Mesothelial cell of epicardium (in vitro differentiated cells): ENCODE measurements around the gene HGS. TPM values are rescaled to one million over a fixed set of nuclear protein-coding genes. Genes with fewer than 3 reads are reported as not detected.
A peak's percentile ranks its signal among the peaks of the same experiment; 100 is the strongest.

Experiments
- DNase-seq, 2 experiments: peaks; one replicate each; pipeline ENCODE4 v3.0.0; 2021; ENCODE audit warnings: low spot score in 2 of 2; ENCODE audit not compliant: unreplicated experiment in 2 of 2
- H3K27ac Mint-ChIP-seq: 2 replicates; pipeline ENCODE4 v1.8.0; 2021; ENCODE audit warnings: mixed read lengths
- H3K27me3 Mint-ChIP-seq: 2 replicates; pipeline ENCODE4 v1.8.0; 2021; ENCODE audit warnings: low read depth, mixed read lengths
- H3K36me3 Mint-ChIP-seq: 2 replicates; pipeline ENCODE4 v1.8.0; 2021; ENCODE audit warnings: mixed read lengths
- H3K4me1 Mint-ChIP-seq: 2 replicates; pipeline ENCODE4 v1.8.0; 2021; ENCODE audit warnings: mixed read lengths
- H3K4me3 Mint-ChIP-seq: 2 replicates; pipeline ENCODE4 v1.8.0; 2021; ENCODE audit warnings: mild to moderate bottlenecking, moderate library complexity, mixed read lengths
- H3K9me3 Mint-ChIP-seq: 2 replicates; pipeline ENCODE4 v1.8.0; 2021; ENCODE audit warnings: mixed read lengths
- total RNA-seq: library from RNA; stranded (reverse); gene quantifications from 3 replicates; pipeline ENCODE4 v1.2.1, GENCODE V29; 2021
- TF ChIP-seq, protein P1 (sequence below): fragments of 200-600 bp; sonication (generic); IDR thresholded peaks from one replicate; pipeline ENCODE4 v1.5.0; 2021; ENCODE audit warnings: antibody characterized with exemption; ENCODE audit not compliant: unreplicated experiment

The HGS gene
- total RNA-seq, 1 donor from 2014 or later = 119 TPM

DNA sequence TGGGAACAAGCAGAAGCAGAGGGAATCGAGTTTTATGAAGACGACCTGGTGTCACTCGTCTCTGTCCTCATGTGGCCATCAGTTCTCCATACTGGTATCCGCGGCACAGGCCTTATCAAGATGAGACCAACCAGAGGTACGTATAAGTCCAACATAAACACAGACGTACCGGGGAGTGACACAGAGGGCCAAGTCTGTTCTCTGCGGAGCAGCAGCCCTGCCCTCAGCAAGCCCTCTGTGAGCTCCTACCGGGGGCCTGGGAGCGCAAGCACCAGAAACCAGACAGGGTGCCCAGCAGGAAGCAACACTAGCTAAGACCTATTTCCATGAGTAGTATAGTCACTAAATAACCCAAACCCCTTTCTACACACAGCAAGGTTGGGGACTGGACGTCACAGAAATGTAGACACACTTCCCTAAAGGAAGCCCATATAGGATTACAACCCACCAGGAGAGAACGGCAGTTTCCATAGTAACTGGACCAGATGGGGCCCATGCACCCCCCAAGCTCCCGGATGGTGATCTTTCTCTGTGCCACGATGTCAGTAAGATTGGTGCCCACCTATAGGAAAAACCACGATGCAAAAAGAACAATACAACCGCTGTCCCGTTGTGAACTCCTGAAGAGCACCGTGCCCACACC is 1.1 kb upstream of the HGS start:
- H3K4me3 Mint-ChIP-seq = peak overlapping the region; percentile 95
- peak overlapping the region; percentile 93 for H3K27ac Mint-ChIP-seq
- TF ChIP-seq, protein P1, sequence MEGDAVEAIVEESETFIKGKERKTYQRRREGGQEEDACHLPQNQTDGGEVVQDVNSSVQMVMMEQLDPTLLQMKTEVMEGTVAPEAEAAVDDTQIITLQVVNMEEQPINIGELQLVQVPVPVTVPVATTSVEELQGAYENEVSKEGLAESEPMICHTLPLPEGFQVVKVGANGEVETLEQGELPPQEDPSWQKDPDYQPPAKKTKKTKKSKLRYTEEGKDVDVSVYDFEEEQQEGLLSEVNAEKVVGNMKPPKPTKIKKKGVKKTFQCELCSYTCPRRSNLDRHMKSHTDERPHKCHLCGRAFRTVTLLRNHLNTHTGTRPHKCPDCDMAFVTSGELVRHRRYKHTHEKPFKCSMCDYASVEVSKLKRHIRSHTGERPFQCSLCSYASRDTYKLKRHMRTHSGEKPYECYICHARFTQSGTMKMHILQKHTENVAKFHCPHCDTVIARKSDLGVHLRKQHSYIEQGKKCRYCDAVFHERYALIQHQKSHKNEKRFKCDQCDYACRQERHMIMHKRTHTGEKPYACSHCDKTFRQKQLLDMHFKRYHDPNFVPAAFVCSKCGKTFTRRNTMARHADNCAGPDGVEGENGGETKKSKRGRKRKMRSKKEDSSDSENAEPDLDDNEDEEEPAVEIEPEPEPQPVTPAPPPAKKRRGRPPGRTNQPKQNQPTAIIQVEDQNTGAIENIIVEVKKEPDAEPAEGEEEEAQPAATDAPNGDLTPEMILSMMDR = no peak
- DNase-seq = no peak
- H3K4me1 Mint-ChIP-seq = peaks cover 23% of the 10 kb centered on the region
- H3K36me3 Mint-ChIP-seq = peaks cover 4% of the 10 kb centered on the region
- H3K27me3 Mint-ChIP-seq = no peaks in the 10 kb centered on the region
- H3K9me3 Mint-ChIP-seq = no peaks in the 10 kb centered on the region

DNA sequence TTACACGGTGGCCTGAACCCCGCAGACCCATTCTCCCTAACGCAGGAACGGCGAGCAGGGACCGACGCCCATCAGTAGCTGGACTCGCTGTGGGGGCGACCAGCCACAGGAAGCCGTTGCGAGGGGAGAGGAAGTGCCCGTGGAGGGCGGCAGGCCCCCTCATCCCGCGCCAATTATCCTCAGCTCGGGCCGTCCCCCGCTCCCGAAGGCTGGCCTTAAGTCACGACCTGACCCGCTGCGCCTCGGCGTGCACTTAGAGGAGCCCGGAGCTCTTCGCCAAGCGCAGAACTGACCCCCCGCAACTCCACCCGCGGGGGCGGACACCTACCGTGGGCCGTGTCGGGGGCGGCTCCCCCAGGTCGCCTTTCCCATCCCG is 615 bp upstream of the HGS start:
- H3K27ac Mint-ChIP-seq = peak overlapping the region; percentile 93
- H3K4me3 Mint-ChIP-seq = peak overlapping the region; percentile 95
- peaks cover 23% of the 10 kb centered on the region for H3K4me1 Mint-ChIP-seq
- peaks cover 4% of the 10 kb centered on the region for H3K36me3 Mint-ChIP-seq
- no peak for DNase-seq
- TF ChIP-seq, protein P1 = no peak
- H3K27me3 Mint-ChIP-seq = no peaks in the 10 kb centered on the region
- no peaks in the 10 kb centered on the region for H3K9me3 Mint-ChIP-seq

DNA sequence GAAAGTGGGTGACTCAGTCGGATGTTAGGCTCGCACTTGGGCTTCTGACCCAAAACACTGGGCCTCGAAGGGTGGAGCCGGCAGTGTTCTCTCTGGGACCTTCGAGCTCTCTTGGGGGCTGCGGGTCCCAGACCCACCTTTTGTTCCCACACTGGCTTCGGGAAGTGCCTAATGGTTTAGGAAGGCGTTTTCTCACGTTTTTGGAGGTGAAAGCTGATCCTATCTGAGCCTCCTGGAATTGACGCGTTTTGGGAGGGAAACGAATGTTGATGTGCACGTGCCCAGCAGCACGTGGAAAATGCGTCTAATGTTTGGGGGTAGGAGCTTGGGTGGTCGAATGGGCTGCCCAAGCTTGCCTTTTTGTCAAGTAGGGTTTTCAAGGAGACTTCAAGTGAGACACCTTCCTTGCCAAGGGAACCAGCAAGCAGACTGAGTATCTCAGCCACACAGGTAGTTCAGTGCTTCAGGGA is 666 bp downstream of the HGS start:
- peak overlapping the region; percentile 76 for H3K4me3 Mint-ChIP-seq
- TF ChIP-seq, protein P1 = no peak
- peaks cover 23% of the 10 kb centered on the region for H3K4me1 Mint-ChIP-seq
- peak overlapping the region; percentile 87 for H3K27ac Mint-ChIP-seq
- DNase-seq = no peak
- no peaks in the 10 kb centered on the region for H3K9me3 Mint-ChIP-seq
- H3K27me3 Mint-ChIP-seq = no peaks in the 10 kb centered on the region
- H3K36me3 Mint-ChIP-seq = peaks cover 12% of the 10 kb centered on the region

DNA sequence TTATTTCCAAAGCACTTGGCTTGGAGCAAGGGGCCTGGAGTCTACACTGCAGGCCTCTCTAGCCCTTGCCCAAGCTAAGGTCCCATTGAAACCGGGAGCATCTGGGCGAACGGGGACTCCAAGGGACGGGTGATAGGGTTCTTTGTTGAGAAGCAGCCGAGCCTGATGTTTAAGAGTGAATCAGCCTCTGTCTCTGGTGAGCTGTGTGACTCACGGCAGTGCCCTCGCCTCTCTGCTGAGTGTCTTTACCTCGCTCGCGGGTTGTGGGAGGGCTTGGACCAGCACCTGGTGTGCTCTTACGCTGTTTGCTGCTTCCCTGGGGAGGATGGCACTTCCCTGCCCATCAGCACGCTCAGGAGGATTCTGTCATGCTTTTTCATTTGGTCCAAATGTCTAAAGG is 1.3 kb downstream of the HGS start:
- Mint-ChIP-seq H3K27me3 (no peaks in the 10 kb centered on the region), H3K4me1 (peaks cover 23% of the 10 kb centered on the region), H3K36me3 (peaks cover 12% of the 10 kb centered on the region), H3K4me3 (peak overlapping the region; percentile 76), H3K9me3 (no peaks in the 10 kb centered on the region), H3K27ac (peak overlapping the region; percentile 87)
- no peak for DNase-seq
- TF ChIP-seq, protein P1 = no peak

DNA sequence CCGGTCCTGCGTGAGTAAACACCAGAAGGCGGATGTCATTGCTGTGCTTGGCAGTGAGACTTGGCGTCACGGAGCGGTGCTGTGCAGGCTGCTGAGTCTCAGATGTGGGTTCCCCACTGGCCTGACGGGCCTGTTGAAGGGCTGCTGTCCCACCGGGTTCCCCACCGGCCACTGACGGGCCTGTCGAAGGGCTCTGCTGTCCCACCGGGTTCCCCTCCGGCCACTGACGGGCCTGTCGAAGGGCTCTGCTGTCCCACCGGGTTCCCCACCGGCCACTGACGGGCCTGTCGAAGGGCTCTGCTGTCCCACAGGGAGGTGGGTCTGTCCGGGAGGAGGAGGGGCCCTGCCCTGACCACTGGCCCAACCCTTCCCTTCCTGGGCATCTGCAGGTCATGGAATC is 2.8 kb downstream of the HGS start:
- no peak for DNase-seq
- peaks cover 12% of the 10 kb centered on the region for H3K36me3 Mint-ChIP-seq
- H3K27ac Mint-ChIP-seq = no peak overlapping the region
- H3K4me1 Mint-ChIP-seq = peaks cover 23% of the 10 kb centered on the region
- H3K4me3 Mint-ChIP-seq = no peak overlapping the region
- no peaks in the 10 kb centered on the region for H3K9me3 Mint-ChIP-seq
- no peaks in the 10 kb centered on the region for H3K27me3 Mint-ChIP-seq
- TF ChIP-seq, protein P1 = no peak
